ENCODE results near the gene SLC1A3. TPM values are rescaled to one million over a fixed set of nuclear protein-coding genes. Genes with fewer than 3 reads are reported as not detected.

The SLC1A3 gene
- total RNA-seq, 2 experiments from 2014 or later = 0.16 TPM

DNA sequence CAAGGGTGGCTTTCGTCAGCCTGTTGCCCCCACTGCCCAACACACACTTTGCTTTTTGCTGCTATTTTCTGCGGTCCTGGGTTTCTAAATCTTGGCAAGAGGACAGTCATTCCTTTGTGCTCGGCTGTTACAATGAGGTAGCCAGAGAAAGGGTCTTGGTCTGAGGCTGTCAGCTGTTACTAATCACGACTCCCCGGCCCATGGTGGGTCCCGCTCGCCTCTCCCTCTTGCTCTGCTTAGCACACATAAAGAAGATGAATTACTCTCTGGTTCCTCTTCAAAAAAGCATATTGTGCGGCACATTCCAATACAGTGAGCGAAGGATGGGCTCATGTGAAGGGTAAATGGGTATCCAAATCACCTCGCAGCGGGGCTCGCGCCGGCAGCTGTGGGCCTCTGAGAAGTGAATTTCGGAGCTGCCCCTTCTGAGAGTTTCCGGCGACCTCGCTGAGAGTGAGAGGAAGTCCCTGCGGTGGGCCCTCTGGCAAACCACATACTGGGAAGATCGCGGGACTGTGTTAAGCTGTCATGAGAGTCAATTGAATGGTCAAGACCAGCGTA lies 56.0 kb downstream of the SLC1A3 start:
- CTCF ChIA-PET = no interaction called here
- peaks cover 4% of the 10 kb centered on the region for H3K27me3 Mint-ChIP-seq
- intact Hi-C loops (cut with DNase I, micrococcal nuclease) = no loop called here
- no peaks in the 10 kb centered on the region for H3K4me1 Mint-ChIP-seq
- H3K36me3 Mint-ChIP-seq (ENCODE audit: low read depth) = no peaks in the 10 kb centered on the region
- no peak overlapping the region for H3K4me3 Mint-ChIP-seq
- no peaks in the 10 kb centered on the region for H3K9me3 Mint-ChIP-seq (ENCODE audit: low read depth)
- no peak for ATAC-seq
- DNase-seq = no peak
- POLR2A ChIA-PET = no interaction called here
- H3K27ac Mint-ChIP-seq = no peak overlapping the region

DNA sequence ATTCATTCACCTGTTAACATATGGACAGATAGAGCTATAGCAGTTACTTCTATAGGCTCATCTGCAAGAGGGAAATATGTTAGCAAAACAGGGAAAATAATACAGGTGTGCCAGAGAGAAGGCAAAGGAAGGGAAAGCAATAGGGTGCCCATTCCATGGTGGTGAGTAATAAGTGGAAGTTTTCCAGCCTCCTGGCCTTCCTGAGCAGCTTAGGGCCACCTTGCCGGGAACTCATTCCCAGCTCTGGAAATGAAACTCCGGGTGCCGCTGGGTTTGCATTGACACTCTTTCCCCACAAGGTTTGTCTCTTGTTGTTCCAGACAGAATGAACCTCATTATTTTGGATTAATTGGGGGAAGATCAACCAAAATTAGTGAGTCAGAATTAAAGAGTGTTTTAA lies 58.4 kb downstream of the SLC1A3 start:
- intact Hi-C loops (cut with DNase I, micrococcal nuclease) = no loop called here
- no peaks in the 10 kb centered on the region for H3K4me1 Mint-ChIP-seq
- no peak for ATAC-seq
- no peaks in the 10 kb centered on the region for H3K36me3 Mint-ChIP-seq (ENCODE audit: low read depth)
- DNase-seq = no peak
- POLR2A ChIA-PET = no interaction called here
- H3K9me3 Mint-ChIP-seq (ENCODE audit: low read depth) = no peaks in the 10 kb centered on the region
- H3K27ac Mint-ChIP-seq = no peak overlapping the region
- peaks cover 4% of the 10 kb centered on the region for H3K27me3 Mint-ChIP-seq
- CTCF ChIA-PET = no interaction called here
- H3K4me3 Mint-ChIP-seq = no peak overlapping the region

DNA sequence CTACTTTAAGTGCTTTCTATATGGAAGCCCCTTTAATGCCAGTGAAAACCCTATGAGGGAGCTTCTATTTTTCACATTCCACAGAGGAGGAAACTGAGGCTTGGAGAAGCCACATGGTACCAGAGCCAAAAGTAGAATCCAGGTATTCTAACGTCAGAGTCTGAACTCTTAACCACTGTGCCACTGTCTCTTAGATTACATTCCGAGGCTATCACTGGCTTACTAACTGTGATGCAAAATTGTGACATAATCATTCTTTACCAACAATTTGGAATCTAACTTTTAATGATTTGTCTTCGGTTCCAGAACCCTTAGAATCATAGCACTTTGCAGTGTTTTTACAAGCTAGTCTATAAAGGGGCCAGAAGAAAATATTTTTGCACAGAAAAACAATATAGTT lies 59.2 kb downstream of the SLC1A3 start:
- CTCF ChIA-PET = no interaction called here
- no peak overlapping the region for H3K27ac Mint-ChIP-seq
- ATAC-seq (no peak), DNase-seq (no peak)
- H3K4me1 Mint-ChIP-seq = no peaks in the 10 kb centered on the region
- H3K27me3 Mint-ChIP-seq = peaks cover 4% of the 10 kb centered on the region
- POLR2A ChIA-PET = no interaction called here
- no peak overlapping the region for H3K4me3 Mint-ChIP-seq
- no peaks in the 10 kb centered on the region for H3K36me3 Mint-ChIP-seq (ENCODE audit: low read depth)
- intact Hi-C loops (cut with DNase I, micrococcal nuclease) = no loop called here
- no peaks in the 10 kb centered on the region for H3K9me3 Mint-ChIP-seq (ENCODE audit: low read depth)

DNA sequence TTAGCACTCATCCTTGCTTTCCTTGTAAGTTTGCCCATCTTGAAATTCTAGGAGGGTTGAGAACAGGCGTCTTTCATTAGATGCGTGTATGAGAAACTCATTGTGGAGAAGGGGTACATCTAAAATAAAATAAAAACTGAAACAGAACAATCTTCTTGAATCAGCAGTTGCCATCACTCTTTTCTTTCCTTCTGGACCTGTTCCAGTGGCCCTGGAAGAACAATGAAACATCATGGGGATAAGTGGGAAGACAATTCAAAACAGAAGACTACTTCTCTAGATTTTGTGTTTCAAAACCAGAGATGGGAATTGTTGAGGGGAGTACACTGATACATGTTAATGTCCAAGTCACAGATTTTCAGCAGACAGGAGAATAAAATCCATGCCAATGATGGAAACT lies 59.9 kb downstream of the SLC1A3 start:
- Mint-ChIP-seq H3K4me3 (no peak overlapping the region), H3K27ac (no peak overlapping the region), H3K36me3 (ENCODE audit: low read depth) (no peaks in the 10 kb centered on the region), H3K4me1 (no peaks in the 10 kb centered on the region), H3K9me3 (ENCODE audit: low read depth) (no peaks in the 10 kb centered on the region), H3K27me3 (peaks cover 4% of the 10 kb centered on the region)
- no peak for DNase-seq
- CTCF ChIA-PET = no interaction called here
- intact Hi-C loops (cut with DNase I, micrococcal nuclease) = no loop called here
- no peak for ATAC-seq
- POLR2A ChIA-PET = no interaction called here

DNA sequence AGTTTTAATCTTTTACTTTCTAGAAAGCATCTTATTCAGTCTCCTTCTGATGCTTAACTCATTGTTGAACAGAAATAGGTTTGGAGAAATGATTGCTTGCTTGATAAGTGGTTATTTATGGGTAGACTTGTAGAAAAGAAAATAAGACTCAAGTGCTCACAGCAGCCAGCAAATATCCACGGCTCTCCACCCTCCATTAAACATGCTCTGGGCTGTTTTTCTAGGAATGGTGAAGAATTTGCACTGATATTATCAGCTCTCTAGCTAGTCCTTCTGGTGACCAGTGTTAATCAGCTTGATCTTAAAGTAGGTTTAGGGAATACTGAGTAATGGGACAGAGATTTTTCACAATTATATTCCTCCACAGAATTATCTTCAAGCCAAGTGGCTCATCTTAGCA lies 60.6 kb downstream of the SLC1A3 start:
- ATAC-seq = no peak
- Mint-ChIP-seq H3K4me1 (no peaks in the 10 kb centered on the region), H3K27ac (no peak overlapping the region), H3K9me3 (ENCODE audit: low read depth) (no peaks in the 10 kb centered on the region), H3K27me3 (peaks cover 4% of the 10 kb centered on the region), H3K4me3 (no peak overlapping the region), H3K36me3 (ENCODE audit: low read depth) (no peaks in the 10 kb centered on the region)
- intact Hi-C loops (cut with DNase I, micrococcal nuclease) = no loop called here
- no peak for DNase-seq
- ChIA-PET POLR2A (no interaction called here), CTCF (no interaction called here)

DNA sequence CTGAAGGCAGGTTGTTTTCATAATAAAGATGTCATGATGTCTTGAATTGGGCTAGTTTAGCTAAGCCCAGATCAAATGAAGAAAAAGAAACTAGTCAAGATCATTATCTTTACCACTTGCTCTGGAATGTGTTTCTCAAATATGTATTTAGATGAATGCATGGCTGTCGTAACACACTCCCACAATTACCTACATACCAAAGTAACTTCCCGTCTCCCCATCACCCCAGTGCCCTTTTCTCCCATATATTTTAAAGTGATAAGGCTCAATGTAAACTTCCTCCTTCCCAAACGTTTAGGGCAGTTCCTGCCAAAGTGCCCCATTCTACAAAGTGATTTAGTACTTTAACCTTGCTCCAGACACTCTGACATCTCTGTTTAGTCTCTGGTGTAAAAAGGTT lies 61.4 kb downstream of the SLC1A3 start:
- ChIA-PET POLR2A (no interaction called here), CTCF (no interaction called here)
- H3K4me1 Mint-ChIP-seq = no peaks in the 10 kb centered on the region
- H3K9me3 Mint-ChIP-seq (ENCODE audit: low read depth) = no peaks in the 10 kb centered on the region
- no peak overlapping the region for H3K4me3 Mint-ChIP-seq
- H3K36me3 Mint-ChIP-seq (ENCODE audit: low read depth) = no peaks in the 10 kb centered on the region
- no peak overlapping the region for H3K27ac Mint-ChIP-seq
- intact Hi-C loops (cut with DNase I, micrococcal nuclease) = no loop called here
- DNase-seq (no peak), ATAC-seq (no peak)
- peaks cover 4% of the 10 kb centered on the region for H3K27me3 Mint-ChIP-seq

DNA sequence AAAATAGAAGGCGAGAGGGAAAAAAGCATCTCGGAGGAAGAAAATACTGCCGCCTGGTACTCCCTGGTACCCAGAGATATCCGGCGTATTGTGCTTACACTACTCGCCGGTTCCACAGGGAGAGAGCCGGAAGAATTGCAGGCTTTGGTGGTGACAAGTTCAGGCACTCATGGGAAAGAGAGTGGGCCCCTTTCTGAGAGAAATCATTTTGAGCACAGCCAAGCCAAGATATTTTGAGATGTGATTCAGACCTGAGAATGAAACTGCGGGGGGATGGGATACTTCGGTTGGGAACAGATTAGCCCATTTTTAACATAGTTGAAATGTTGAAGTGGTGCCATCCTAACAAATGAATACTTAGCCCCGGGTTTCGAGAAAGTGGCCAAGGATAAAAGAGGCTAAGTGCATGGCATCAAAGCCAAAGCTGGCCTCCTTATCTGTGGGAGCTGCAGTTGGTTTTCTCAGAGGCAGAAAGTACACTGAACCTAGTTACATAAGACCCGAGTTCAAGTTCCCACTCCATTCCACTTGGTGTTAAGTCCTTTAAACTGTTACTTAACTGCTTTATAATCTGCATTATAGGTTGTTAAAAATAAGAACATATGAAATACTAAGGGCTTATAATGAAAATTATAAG lies 62.7 kb downstream of the SLC1A3 start:
- Mint-ChIP-seq H3K36me3 (ENCODE audit: low read depth) (no peaks in the 10 kb centered on the region), H3K4me1 (no peaks in the 10 kb centered on the region), H3K27me3 (peaks cover 2% of the 10 kb centered on the region), H3K27ac (no peak overlapping the region), H3K4me3 (no peak overlapping the region), H3K9me3 (ENCODE audit: low read depth) (no peaks in the 10 kb centered on the region)
- POLR2A ChIA-PET = no interaction called here
- intact Hi-C loops (cut with DNase I, micrococcal nuclease) = no loop called here
- DNase-seq = no peak
- ATAC-seq = no peak
- CTCF ChIA-PET = no interaction called here

DNA sequence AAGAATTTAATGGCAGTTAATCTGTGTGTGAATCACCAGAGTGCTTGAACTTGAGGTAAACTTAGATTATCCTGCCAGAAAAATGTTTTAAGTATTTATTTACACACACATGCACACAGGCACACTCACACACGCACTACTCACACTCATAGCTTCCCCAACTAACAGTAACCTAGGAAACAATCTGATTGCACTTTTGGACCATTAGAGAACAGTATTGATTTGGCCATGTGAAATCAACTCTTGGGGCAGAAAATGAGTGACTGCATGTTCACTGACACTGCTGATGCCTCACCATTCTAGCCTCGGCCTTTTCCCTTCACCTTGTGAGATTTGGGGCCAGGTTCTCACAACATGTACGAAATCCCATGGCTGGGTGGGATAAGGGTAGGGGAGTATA lies 64.1 kb downstream of the SLC1A3 start:
- no peak overlapping the region for H3K4me3 Mint-ChIP-seq
- H3K27me3 Mint-ChIP-seq = peaks cover 2% of the 10 kb centered on the region
- no peaks in the 10 kb centered on the region for H3K36me3 Mint-ChIP-seq (ENCODE audit: low read depth)
- intact Hi-C loops (cut with DNase I, micrococcal nuclease) = no loop called here
- no peaks in the 10 kb centered on the region for H3K9me3 Mint-ChIP-seq (ENCODE audit: low read depth)
- DNase-seq (no peak), ATAC-seq (no peak)
- no peak overlapping the region for H3K27ac Mint-ChIP-seq
- ChIA-PET POLR2A (no interaction called here), CTCF (interaction anchor here (1.0 to 1.3 kb wide), 2 partner anchors 17 to 20 kb away, joined by 3 to 5 read pairs; no protein-coding TSS in a partner anchor)
- H3K4me1 Mint-ChIP-seq = no peaks in the 10 kb centered on the region

DNA sequence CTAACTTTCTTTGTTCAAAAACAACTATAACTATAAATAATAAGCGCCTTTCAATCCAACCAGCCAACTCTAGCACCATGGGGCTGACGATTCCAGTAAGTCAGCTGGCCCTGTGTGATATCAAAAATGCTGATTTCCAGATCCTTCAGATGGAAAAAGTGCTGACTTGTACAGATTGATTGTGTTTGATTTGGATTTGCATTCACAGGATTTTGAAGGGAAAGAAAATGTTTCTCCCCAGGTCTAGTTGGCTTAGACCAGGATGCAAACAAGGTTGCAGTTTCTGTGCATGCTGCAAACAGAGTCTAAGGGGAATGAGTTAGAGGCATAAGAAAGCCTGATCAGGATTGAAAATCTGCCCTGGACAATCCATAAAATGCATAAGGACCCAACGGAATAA lies 68.9 kb downstream of the SLC1A3 start:
- no peak for DNase-seq
- Mint-ChIP-seq H3K4me3 (no peak overlapping the region), H3K4me1 (no peaks in the 10 kb centered on the region), H3K9me3 (ENCODE audit: low read depth) (no peaks in the 10 kb centered on the region), H3K36me3 (ENCODE audit: low read depth) (no peaks in the 10 kb centered on the region), H3K27ac (no peak overlapping the region), H3K27me3 (peaks cover 4% of the 10 kb centered on the region)
- intact Hi-C loops (cut with DNase I, micrococcal nuclease) = no loop called here
- ATAC-seq = no peak
- ChIA-PET POLR2A (no interaction called here), CTCF (interaction anchor here (1.1 kb wide), 1 partner anchor 21 kb away, joined by 3 read pairs; no protein-coding TSS in a partner anchor)

DNA sequence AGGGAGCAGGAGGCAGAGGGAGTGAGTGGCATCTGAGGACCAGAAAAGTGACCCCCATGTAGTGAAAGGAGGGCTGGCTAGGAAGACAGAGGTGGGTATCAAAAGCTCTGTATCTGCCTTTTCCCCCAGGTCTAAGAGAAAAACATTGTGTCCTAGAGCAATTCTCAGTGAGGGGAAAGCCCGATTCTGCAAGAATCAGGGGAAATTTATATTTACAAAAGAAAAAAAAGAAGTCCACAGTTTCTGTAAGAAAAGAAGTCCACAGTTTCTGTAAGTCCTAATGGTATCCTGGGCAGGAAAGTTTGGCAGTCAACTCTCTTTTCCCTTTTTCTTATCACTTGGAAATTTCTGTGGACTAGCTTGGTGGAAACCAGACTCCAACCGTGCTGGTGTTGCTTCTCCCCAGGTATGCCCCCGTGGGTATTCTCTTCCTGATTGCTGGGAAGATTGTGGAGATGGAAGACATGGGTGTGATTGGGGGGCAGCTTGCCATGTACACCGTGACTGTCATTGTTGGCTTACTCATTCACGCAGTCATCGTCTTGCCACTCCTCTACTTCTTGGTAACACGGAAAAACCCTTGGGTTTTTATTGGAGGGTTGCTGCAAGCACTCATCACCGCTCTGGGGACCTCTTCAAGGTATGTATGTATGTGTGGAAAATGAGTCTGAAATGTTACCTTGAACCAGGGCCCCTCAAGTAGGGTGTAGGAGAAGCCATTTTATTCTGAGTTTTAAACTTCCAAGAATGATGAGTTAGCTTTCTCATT lies 73.0 kb downstream of the SLC1A3 start:
- Mint-ChIP-seq H3K27ac (no peak overlapping the region), H3K27me3 (peaks cover 4% of the 10 kb centered on the region), H3K4me1 (no peaks in the 10 kb centered on the region), H3K9me3 (ENCODE audit: low read depth) (no peaks in the 10 kb centered on the region), H3K4me3 (no peak overlapping the region), H3K36me3 (ENCODE audit: low read depth) (no peaks in the 10 kb centered on the region)
- ChIA-PET POLR2A (no interaction called here), CTCF (no interaction called here)
- DNase-seq (no peak), ATAC-seq (no peak)
- intact Hi-C loops (cut with DNase I, micrococcal nuclease) = no loop called here

DNA sequence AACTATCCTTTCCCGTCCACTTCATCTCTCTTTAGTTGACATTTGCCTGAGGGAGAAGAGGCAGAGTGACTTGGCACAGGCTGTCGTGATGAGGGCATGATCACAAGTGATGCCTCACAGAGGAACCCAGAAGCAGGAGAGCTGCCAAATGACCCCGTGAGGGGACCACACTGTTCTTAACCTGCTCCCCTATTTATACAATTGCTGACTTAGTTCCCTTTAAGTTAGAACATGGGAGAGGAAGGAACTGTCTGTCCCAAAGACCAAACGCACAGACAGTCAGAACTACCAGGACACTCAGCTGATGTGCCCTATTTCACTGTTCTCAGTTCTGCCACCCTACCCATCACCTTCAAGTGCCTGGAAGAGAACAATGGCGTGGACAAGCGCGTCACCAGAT lies 73.7 kb downstream of the SLC1A3 start:
- Mint-ChIP-seq H3K4me1 (no peaks in the 10 kb centered on the region), H3K36me3 (ENCODE audit: low read depth) (no peaks in the 10 kb centered on the region), H3K4me3 (no peak overlapping the region), H3K9me3 (ENCODE audit: low read depth) (no peaks in the 10 kb centered on the region), H3K27ac (no peak overlapping the region), H3K27me3 (peaks cover 4% of the 10 kb centered on the region)
- DNase-seq = no peak
- intact Hi-C loops (cut with DNase I, micrococcal nuclease) = no loop called here
- ATAC-seq = no peak
- POLR2A ChIA-PET = no interaction called here
- CTCF ChIA-PET = no interaction called here

DNA sequence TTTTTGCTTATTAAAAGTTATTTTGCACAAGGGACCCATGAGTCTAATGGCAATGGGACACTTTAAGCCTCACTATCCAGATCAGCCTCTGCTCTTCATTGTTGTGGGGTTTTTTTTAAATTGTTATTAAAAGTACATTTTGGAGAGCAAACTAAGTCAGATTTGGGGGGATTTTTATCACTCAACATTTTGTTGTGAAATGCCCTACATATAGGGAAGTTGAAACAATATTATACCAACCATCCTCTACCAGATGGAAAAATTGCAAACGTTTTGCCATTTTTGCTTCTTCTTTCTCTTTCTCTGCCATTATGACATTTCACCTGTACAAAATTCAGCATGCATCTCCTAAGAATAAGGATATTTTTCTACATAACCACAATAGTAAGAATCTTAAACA lies 75.3 kb downstream of the SLC1A3 start:
- ChIA-PET POLR2A (no interaction called here), CTCF (no interaction called here)
- no peaks in the 10 kb centered on the region for H3K9me3 Mint-ChIP-seq (ENCODE audit: low read depth)
- no peaks in the 10 kb centered on the region for H3K4me1 Mint-ChIP-seq
- no peaks in the 10 kb centered on the region for H3K36me3 Mint-ChIP-seq (ENCODE audit: low read depth)
- no peaks in the 10 kb centered on the region for H3K27me3 Mint-ChIP-seq
- no peak for ATAC-seq
- intact Hi-C loops (cut with DNase I, micrococcal nuclease) = no loop called here
- no peak for DNase-seq
- H3K4me3 Mint-ChIP-seq = no peak overlapping the region
- H3K27ac Mint-ChIP-seq = no peak overlapping the region
